Activated CD8-positive, alpha-beta memory T cell treated with anti-CD3 and anti-CD28 coated beads, Interleukin-2, amount 10 ng/mL, durations not matched to agents 7 days and 5 days (primary cell): ENCODE data around the gene MBOAT2. TPM values are rescaled to one million over a fixed set of nuclear protein-coding genes. Genes with fewer than 3 reads are reported as not detected.
"Not testable (repeated sequence)": the region's sequence is repeated elsewhere in the genome, so short reads cannot be mapped to it uniquely, and the experiment has no call there.

Experiments
- ATAC-seq: fragments of 150-1000 bp; cut with Tn5 transposase; one replicate; pipeline ENCODE4 v1.10.0; 2021; ENCODE audit warnings: moderate library complexity
- CTCF ChIA-PET: fragments of 350-600 bp; sonication (Branson Sonifier 250); formaldehyde crosslinking; loops from one replicate; lab custom pipeline; 2021; ENCODE audit warnings: antibody characterized with exemption; lab: Charles Lee
- DNase-seq: peaks from one replicate; pipeline ENCODE4 v3.0.0-alpha.2; 2020
- H3K27ac Mint-ChIP-seq: one replicate; pipeline ENCODE4 v1.8.0; 2021; ENCODE audit warnings: mild to moderate bottlenecking, mixed read lengths
- H3K27me3 Mint-ChIP-seq: one replicate; pipeline ENCODE4 v1.8.0; 2021; ENCODE audit warnings: mixed read lengths
- H3K36me3 Mint-ChIP-seq: one replicate; pipeline ENCODE4 v1.8.0; 2021; ENCODE audit warnings: mild to moderate bottlenecking, mixed read lengths
- H3K4me1 Mint-ChIP-seq: one replicate; pipeline ENCODE4 v1.8.0; 2021; ENCODE audit warnings: mixed read lengths
- H3K4me3 Mint-ChIP-seq: one replicate; pipeline ENCODE4 v1.8.0; 2021; ENCODE audit warnings: mild to moderate bottlenecking, moderate library complexity, mixed read lengths
- H3K9me3 Mint-ChIP-seq: one replicate; pipeline ENCODE4 v1.8.0; 2022; ENCODE audit warnings: low read depth, mixed read lengths
- total RNA-seq, 2 experiments: library from RNA; stranded (reverse); gene quantifications; one replicate each; pipeline ENCODE4 v1.2.3, GENCODE V29; 2021

MBOAT2 gene
- total RNA-seq, 2 experiments from 2014 or later, result 8.0 to 8.8 TPM

- Mint-ChIP-seq H3K36me3 (no peaks in the 10 kb centered on the region), H3K9me3 (no peaks in the 10 kb centered on the region), H3K4me3 (no peak overlapping the region), H3K27ac (no peak overlapping the region), H3K27me3 (peaks cover 4% of the 10 kb centered on the region), H3K4me1 (no peaks in the 10 kb centered on the region)
- no peak for DNase-seq
- CTCF ChIA-PET, result no interaction called here
- ATAC-seq, result no peak
These were observed 23.4 kb downstream of the MBOAT2 start for GRCh38 chr2:8980096-8980495.

GRCh38 chr2:8977758-8978157, 25.7 kb downstream of the MBOAT2 start:
- Mint-ChIP-seq H3K4me1 (no peaks in the 10 kb centered on the region), H3K27me3 (peaks cover 4% of the 10 kb centered on the region), H3K4me3 (no peak overlapping the region), H3K27ac (no peak overlapping the region), H3K36me3 (no peaks in the 10 kb centered on the region), H3K9me3 (no peaks in the 10 kb centered on the region)
- DNase-seq (no peak), ATAC-seq (no peak)
- CTCF ChIA-PET, result interaction anchor here (1.5 kb wide), 1 partner anchor 10 kb away, joined by 4 read pairs; no protein-coding TSS in a partner anchor

- Mint-ChIP-seq H3K36me3 (no peaks in the 10 kb centered on the region), H3K9me3 (no peaks in the 10 kb centered on the region), H3K27ac (no peak overlapping the region), H3K4me1 (no peaks in the 10 kb centered on the region), H3K4me3 (no peak overlapping the region), H3K27me3 (no peaks in the 10 kb centered on the region)
- DNase-seq (no peak), ATAC-seq (no peak)
- CTCF ChIA-PET, result interaction anchor here (1.5 kb wide), 1 partner anchor 11 kb away, joined by 4 read pairs; no protein-coding TSS in a partner anchor
These were observed 26.8 kb downstream of the MBOAT2 start for GRCh38 chr2:8976442-8977259.

- Mint-ChIP-seq H3K9me3 (no peaks in the 10 kb centered on the region), H3K4me1 (no peaks in the 10 kb centered on the region), H3K36me3 (no peaks in the 10 kb centered on the region), H3K27me3 (peaks cover 11% of the 10 kb centered on the region), H3K27ac (no peak overlapping the region), H3K4me3 (no peak overlapping the region)
- no peak for ATAC-seq
- no peak for DNase-seq
- CTCF ChIA-PET, result no interaction called here
These were observed 29.5 kb downstream of the MBOAT2 start for GRCh38 chr2:8974016-8974415.

GRCh38 chr2:8973017-8973416, 30.5 kb downstream of the MBOAT2 start:
- H3K4me3 Mint-ChIP-seq, H3K4me1 Mint-ChIP-seq, ATAC-seq, H3K36me3 Mint-ChIP-seq, CTCF ChIA-PET, H3K27ac Mint-ChIP-seq, DNase-seq, H3K9me3 Mint-ChIP-seq: not testable (repeated sequence)
- H3K27me3 Mint-ChIP-seq, result peaks cover 17% of the 10 kb centered on the region

- H3K4me1 Mint-ChIP-seq, CTCF ChIA-PET: not testable (repeated sequence)
These were observed 30.9 kb downstream of the MBOAT2 start for GRCh38 chr2:8972535-8972934.

GRCh38 chr2:8969348-8969747, 34.1 kb downstream of the MBOAT2 start:
- DNase-seq, H3K4me3 Mint-ChIP-seq, H3K36me3 Mint-ChIP-seq, CTCF ChIA-PET, H3K27ac Mint-ChIP-seq, H3K9me3 Mint-ChIP-seq, H3K4me1 Mint-ChIP-seq, ATAC-seq: not testable (repeated sequence)
- peaks cover 31% of the 10 kb centered on the region for H3K27me3 Mint-ChIP-seq

More at GRCh38 chr2:8972535-8972934, 30.9 kb downstream of the MBOAT2 start:
- peaks cover 17% of the 10 kb centered on the region for H3K27me3 Mint-ChIP-seq
- not testable (repeated sequence) for H3K4me3 Mint-ChIP-seq, DNase-seq, H3K9me3 Mint-ChIP-seq, H3K27ac Mint-ChIP-seq, H3K36me3 Mint-ChIP-seq, ATAC-seq

- no peak for ATAC-seq
- DNase-seq, result no peak
- Mint-ChIP-seq H3K27ac (no peak overlapping the region), H3K4me3 (no peak overlapping the region), H3K27me3 (peaks cover 30% of the 10 kb centered on the region), H3K4me1 (no peaks in the 10 kb centered on the region), H3K9me3 (no peaks in the 10 kb centered on the region), H3K36me3 (peaks cover 2% of the 10 kb centered on the region)
- CTCF ChIA-PET, result no interaction called here
These were observed 37.2 kb downstream of the MBOAT2 start for GRCh38 chr2:8966123-8966908.

GRCh38 chr2:8965216-8965969, 38.1 kb downstream of the MBOAT2 start:
- no peak overlapping the region for H3K27ac Mint-ChIP-seq
- no peaks in the 10 kb centered on the region for H3K9me3 Mint-ChIP-seq
- CTCF ChIA-PET, result no interaction called here
- ATAC-seq (no peak), DNase-seq (no peak)
- no peak overlapping the region for H3K4me3 Mint-ChIP-seq
- H3K36me3 Mint-ChIP-seq, result peaks cover 2% of the 10 kb centered on the region
- H3K4me1 Mint-ChIP-seq, result no peaks in the 10 kb centered on the region
- peaks cover 27% of the 10 kb centered on the region for H3K27me3 Mint-ChIP-seq

GRCh38 chr2:8962890-8963289, 40.6 kb downstream of the MBOAT2 start:
- Mint-ChIP-seq H3K4me3 (no peak overlapping the region), H3K36me3 (no peaks in the 10 kb centered on the region), H3K27ac (no peak overlapping the region), H3K27me3 (peaks cover 14% of the 10 kb centered on the region), H3K9me3 (no peaks in the 10 kb centered on the region), H3K4me1 (no peaks in the 10 kb centered on the region)
- CTCF ChIA-PET, result no interaction called here
- no peak for ATAC-seq
- DNase-seq, result no peak

GRCh38 chr2:8957628-8958027, 45.9 kb downstream of the MBOAT2 start:
- CTCF ChIA-PET, result no interaction called here
- peaks cover 3% of the 10 kb centered on the region for H3K36me3 Mint-ChIP-seq
- no peaks in the 10 kb centered on the region for H3K4me1 Mint-ChIP-seq
- H3K27ac Mint-ChIP-seq, result no peak overlapping the region
- DNase-seq (no peak), ATAC-seq (no peak)
- no peak overlapping the region for H3K4me3 Mint-ChIP-seq
- H3K9me3 Mint-ChIP-seq, result peaks cover 9% of the 10 kb centered on the region
- H3K27me3 Mint-ChIP-seq, result peaks cover 6% of the 10 kb centered on the region

GRCh38 chr2:8956774-8957173, 46.7 kb downstream of the MBOAT2 start:
- Mint-ChIP-seq H3K9me3 (peaks cover 12% of the 10 kb centered on the region), H3K4me1 (no peaks in the 10 kb centered on the region), H3K4me3 (no peak overlapping the region), H3K27me3 (peaks cover 14% of the 10 kb centered on the region), H3K27ac (no peak overlapping the region), H3K36me3 (peaks cover 3% of the 10 kb centered on the region)
- ATAC-seq (no peak), DNase-seq (no peak)
- CTCF ChIA-PET, result no interaction called here

GRCh38 chr2:8954990-8955389, 48.5 kb downstream of the MBOAT2 start:
- CTCF ChIA-PET, result no interaction called here
- DNase-seq (no peak), ATAC-seq (no peak)
- Mint-ChIP-seq H3K4me1 (no peaks in the 10 kb centered on the region), H3K27ac (no peak overlapping the region), H3K27me3 (peaks cover 21% of the 10 kb centered on the region), H3K36me3 (peaks cover 3% of the 10 kb centered on the region), H3K9me3 (peaks cover 18% of the 10 kb centered on the region), H3K4me3 (no peak overlapping the region)
